OCI-LY3 (cell line): ENCODE data around the gene OR5H1.

Experiments used
- EZH2phosphoT487 ChIP-seq: fragments of 200-600 bp; shearing (Covaris generic); IDR thresholded peaks from 2 replicates; pipeline ENCODE4 v1.6.1; 2018; ENCODE audit warnings: antibody characterized with exemption, mixed run types, low read depth
- TF ChIP-seq, protein P1 (sequence below): fragments of 200-600, 300-600 bp; sonication (generic); IDR thresholded peaks from 2 replicates; pipeline ENCODE4 v1.5.1; 2014; ENCODE audit warnings: antibody characterized with exemption, low read length, low read depth

GRCh38 chr3:98108162-98108561 is 22.4 kb upstream of the OR5H1 start:
- no peak for TF ChIP-seq EZH2phosphoT487
- TF ChIP-seq, protein P1, sequence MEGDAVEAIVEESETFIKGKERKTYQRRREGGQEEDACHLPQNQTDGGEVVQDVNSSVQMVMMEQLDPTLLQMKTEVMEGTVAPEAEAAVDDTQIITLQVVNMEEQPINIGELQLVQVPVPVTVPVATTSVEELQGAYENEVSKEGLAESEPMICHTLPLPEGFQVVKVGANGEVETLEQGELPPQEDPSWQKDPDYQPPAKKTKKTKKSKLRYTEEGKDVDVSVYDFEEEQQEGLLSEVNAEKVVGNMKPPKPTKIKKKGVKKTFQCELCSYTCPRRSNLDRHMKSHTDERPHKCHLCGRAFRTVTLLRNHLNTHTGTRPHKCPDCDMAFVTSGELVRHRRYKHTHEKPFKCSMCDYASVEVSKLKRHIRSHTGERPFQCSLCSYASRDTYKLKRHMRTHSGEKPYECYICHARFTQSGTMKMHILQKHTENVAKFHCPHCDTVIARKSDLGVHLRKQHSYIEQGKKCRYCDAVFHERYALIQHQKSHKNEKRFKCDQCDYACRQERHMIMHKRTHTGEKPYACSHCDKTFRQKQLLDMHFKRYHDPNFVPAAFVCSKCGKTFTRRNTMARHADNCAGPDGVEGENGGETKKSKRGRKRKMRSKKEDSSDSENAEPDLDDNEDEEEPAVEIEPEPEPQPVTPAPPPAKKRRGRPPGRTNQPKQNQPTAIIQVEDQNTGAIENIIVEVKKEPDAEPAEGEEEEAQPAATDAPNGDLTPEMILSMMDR: no peak
